Stimulated activated naive CD8-positive, alpha-beta T cell treated with anti-CD3 and anti-CD28 coated beads, Interleukin-15, Interleukin-2, amounts not matched to agents 100 ng/mL and 50 ng/mL, for 24 hours (primary cell): Measurements from ENCODE around the gene SLC30A2.

Source experiments
- H3K27ac Mint-ChIP-seq: one replicate; pipeline ENCODE4 v1.8.0; 2021; ENCODE audit warnings: mild to moderate bottlenecking, mixed read lengths
- H3K27me3 Mint-ChIP-seq: one replicate; pipeline ENCODE4 v1.8.0; 2021; ENCODE audit warnings: mixed read lengths
- H3K36me3 Mint-ChIP-seq: one replicate; pipeline ENCODE4 v1.8.0; 2021; ENCODE audit warnings: low read depth, mixed read lengths
- H3K4me1 Mint-ChIP-seq: one replicate; pipeline ENCODE4 v1.8.0; 2021; ENCODE audit warnings: low read depth, mixed read lengths
- H3K4me3 Mint-ChIP-seq: one replicate; pipeline ENCODE4 v1.8.0; 2021; ENCODE audit warnings: mild to moderate bottlenecking, mixed read lengths
- H3K9me3 Mint-ChIP-seq: one replicate; pipeline ENCODE4 v1.8.0; 2021; ENCODE audit warnings: mixed read lengths

SLC30A2 gene

DNA sequence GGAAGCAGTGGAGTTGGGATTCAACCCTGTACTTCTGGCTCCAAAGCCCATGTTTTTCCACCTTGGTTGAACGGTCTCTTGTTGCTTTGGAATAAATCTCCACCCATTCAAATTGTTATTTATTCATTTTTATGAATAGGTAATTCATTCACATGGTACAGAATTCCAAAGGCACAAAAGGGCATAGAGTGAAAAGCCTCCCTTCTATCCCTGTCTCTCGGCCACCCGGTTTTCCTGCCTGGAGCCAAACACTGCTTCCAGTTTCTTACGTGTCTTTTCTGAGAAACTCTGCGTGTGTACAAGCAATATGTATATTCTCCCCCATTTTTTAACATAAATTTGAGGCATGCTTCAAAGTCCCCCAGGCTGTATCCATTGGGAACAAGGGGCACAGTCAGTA lies 20.4 kb downstream of the SLC30A2 start:
- no peaks in the 10 kb centered on the region for H3K36me3 Mint-ChIP-seq
- no peak overlapping the region for H3K4me3 Mint-ChIP-seq

DNA sequence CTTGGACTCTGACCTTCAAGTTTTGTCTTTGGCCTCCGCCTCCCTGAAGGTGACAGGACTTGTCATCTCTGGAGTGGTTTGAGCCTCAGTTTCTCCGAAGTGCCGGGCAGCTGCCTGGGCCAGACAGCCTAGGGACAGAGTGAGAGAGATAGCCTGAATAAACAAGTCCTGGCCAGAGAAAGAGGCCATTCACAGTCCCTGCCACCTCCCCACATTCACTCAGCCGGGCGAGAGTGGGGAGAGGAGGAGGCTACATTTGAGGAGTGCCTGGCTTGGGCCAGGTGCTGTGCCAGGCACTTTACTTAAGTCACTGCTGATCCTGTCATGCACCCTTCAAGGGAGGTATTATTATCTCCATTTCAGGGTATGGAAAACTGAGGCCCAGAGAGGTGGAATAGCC lies 20.9 kb downstream of the SLC30A2 start:
- H3K27me3 Mint-ChIP-seq = no peaks in the 10 kb centered on the region

More for the DNA sequence above, 20.4 kb downstream of the SLC30A2 start:
- no peaks in the 10 kb centered on the region for H3K4me1 Mint-ChIP-seq
- H3K9me3 Mint-ChIP-seq = no peaks in the 10 kb centered on the region
- no peak overlapping the region for H3K27ac Mint-ChIP-seq
- H3K27me3 Mint-ChIP-seq = no peaks in the 10 kb centered on the region

DNA sequence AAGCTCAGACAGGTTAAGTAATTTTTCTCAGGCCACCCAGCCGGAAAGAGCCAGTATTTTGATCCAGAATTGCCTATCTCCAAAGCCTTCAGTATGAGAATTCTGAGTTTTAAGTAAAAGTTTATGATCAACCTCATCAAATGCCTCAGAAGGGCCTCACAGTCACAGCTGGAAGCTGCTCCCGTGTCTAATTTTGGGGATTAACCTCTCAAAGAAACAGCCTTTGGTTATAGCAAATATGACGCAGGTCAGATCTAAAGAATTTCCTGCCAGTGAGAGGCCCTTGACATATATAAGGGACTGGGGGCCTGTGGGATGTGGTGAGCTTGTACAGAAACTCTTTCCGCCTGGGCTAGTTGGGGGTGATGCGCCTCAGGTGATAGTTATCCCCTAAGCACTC lies 22.1 kb downstream of the SLC30A2 start:
- H3K36me3 Mint-ChIP-seq = no peaks in the 10 kb centered on the region
- H3K27ac Mint-ChIP-seq = no peak overlapping the region

More for the DNA sequence above, 20.9 kb downstream of the SLC30A2 start:
- Mint-ChIP-seq H3K27ac (no peak overlapping the region), H3K9me3 (no peaks in the 10 kb centered on the region), H3K4me1 (no peaks in the 10 kb centered on the region), H3K4me3 (no peak overlapping the region), H3K36me3 (no peaks in the 10 kb centered on the region)

DNA sequence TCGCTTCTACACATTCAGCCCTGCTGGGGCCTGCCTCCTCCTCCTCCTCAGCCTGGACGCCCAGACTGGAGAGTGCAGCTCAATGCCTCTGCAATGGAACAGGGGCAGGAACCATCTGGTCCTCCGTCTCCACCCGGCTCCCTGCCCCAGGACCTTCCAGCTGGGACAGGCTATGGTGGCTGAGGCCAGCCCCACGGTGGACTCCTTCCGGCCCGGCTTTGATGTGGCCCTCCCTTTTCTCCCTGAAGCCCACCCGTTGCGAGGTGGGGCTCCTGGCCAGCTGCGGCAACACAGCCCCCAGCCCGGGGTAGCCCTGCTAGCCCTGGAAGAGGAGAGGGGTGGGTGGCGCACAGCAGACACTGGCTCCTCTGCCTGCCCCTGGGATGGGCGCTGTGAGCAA lies 22.9 kb downstream of the SLC30A2 start:
- H3K27ac Mint-ChIP-seq = no peak overlapping the region
- no peaks in the 10 kb centered on the region for H3K9me3 Mint-ChIP-seq

More for the DNA sequence above, 22.1 kb downstream of the SLC30A2 start:
- Mint-ChIP-seq H3K9me3 (no peaks in the 10 kb centered on the region), H3K4me1 (peaks cover 3% of the 10 kb centered on the region), H3K4me3 (no peak overlapping the region), H3K27me3 (no peaks in the 10 kb centered on the region)

DNA sequence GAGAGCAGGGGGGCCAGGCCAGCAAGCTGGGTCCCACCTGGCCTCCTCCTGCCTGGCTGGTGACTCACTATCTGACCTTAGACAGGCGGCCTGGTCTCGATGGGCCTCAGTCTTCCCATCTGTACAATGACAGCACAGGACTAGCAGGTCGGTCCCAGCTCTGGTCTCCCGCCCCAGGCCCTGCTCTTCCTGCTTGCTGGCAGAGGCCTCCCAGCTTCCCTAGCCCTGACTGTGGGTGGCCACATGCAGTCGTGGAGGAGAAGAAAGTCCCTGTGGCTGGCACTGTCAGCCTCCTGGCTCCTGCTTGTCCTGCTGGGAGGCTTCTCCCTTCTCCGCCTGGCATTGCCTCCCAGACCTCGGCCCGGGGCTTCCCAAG lies 23.5 kb downstream of the SLC30A2 start:
- no peaks in the 10 kb centered on the region for H3K27me3 Mint-ChIP-seq
- no peak overlapping the region for H3K27ac Mint-ChIP-seq
- no peak overlapping the region for H3K4me3 Mint-ChIP-seq
- no peaks in the 10 kb centered on the region for H3K9me3 Mint-ChIP-seq
- H3K4me1 Mint-ChIP-seq = peaks cover 3% of the 10 kb centered on the region
- no peaks in the 10 kb centered on the region for H3K36me3 Mint-ChIP-seq

More for the DNA sequence above, 22.9 kb downstream of the SLC30A2 start:
- peaks cover 3% of the 10 kb centered on the region for H3K4me1 Mint-ChIP-seq
- no peaks in the 10 kb centered on the region for H3K36me3 Mint-ChIP-seq
- H3K27me3 Mint-ChIP-seq = no peaks in the 10 kb centered on the region
- no peak overlapping the region for H3K4me3 Mint-ChIP-seq

DNA sequence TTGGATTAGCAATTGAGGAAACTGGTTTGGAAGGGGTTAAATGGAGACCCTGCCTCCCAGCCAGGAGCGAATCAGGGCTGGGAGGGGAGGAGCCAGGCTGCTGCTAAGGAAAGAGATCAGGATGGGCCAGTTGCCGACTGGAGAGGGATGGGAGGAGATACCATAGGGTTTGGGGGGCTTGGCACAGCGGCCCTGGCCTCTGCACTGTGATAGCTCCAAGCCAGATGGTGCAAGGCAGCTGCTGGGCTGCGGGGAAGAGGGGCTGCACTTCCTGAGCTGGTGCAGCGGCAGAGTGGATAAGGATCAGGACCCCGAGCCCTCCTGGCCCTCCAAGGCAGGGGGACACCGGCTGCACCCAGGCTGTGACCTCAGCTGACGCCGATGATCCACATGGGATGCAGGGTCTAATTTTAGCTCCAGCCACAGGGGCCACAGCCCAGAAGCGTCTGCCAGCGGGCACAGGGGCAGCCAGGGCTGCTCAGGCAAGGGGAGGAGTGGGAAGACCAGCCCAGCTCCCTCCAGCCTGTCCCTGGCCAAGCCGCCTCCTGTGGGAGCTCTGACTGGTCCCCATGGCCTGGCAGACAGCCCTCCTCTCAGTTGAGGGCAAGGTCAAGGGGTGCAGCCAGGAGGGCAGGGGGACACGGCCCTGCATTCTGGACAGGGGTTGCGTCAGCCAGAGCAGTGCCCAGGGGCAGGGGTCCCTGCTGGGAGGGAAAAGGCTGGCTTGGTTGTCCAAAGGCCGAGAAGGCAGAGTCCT lies 24.1 kb downstream of the SLC30A2 start, which contains the start of gene EXTL1:
TSS of gene EXTL1 (plus strand) at position 129 of the 757 bp plus-strand sequence. CDS start 872 bp downstream, outside the sequence.
- no peak within 1 kb of the TSS for H3K4me3 Mint-ChIP-seq
- no peaks in the 10 kb centered on the region for H3K9me3 Mint-ChIP-seq
- no peaks in the 10 kb centered on the region for H3K27me3 Mint-ChIP-seq
- no peak within 1 kb of the TSS for H3K27ac Mint-ChIP-seq
- peaks cover 5% of the 10 kb centered on the region for H3K4me1 Mint-ChIP-seq
- no peaks in the 10 kb centered on the region for H3K36me3 Mint-ChIP-seq

DNA sequence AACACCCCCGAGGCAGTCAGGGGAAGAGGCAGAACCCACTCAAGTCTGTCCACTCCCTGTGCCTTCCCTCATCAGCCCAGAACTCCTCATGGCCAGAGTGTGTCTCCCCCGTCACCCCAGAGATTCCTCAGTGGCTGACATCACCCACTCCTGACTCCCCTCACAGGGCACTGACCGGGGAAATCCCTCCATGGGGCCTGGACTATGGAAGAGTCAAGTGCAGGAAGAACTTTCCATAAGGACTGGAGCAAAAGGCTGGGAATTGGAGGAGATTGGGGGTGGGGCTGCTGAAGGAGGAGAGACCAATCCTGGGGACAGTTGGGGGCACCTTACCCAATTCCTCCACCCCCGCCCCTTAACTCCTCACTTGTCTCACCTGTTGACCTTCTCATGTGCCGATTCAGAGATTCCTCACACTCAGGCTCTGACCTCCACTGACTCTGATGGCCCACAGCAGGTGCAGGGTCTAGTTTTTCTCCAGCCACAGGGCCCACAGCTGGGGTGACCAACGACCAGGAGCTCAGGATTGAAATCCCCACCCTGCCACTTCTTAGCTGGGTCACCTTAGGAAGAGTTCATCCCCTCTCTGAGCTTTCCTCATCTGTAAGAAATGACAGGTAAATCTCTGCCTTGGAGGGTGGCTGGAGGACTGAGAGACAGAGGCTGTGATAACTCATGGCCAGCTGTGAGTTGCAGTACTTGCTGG lies 24.8 kb downstream of the SLC30A2 start:
- no peak overlapping the region for H3K27ac Mint-ChIP-seq
- no peak overlapping the region for H3K4me3 Mint-ChIP-seq
- H3K9me3 Mint-ChIP-seq = no peaks in the 10 kb centered on the region

DNA sequence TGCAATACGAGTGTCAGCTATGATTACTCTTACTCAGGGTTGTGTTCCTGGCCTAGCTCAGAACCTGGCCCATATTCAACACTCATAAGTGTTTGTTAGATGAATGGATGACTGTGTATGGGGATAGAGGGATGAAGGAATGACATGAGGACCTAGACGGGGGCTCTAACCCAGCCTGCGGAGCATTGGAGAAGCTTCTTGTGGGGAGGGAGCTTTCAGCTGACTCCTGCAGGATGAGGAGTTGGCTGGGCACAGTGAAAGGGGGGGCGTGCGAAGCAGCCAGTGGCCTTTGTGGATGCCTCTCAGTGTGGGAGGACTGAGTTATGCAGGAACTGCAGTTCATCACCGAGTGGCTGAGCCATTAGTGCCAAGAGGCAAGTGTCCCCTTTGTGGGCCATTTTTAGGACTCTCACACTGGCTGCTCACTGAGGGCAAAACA lies 25.6 kb downstream of the SLC30A2 start:
- no peak overlapping the region for H3K27ac Mint-ChIP-seq
- no peaks in the 10 kb centered on the region for H3K36me3 Mint-ChIP-seq
- H3K4me1 Mint-ChIP-seq = peaks cover 11% of the 10 kb centered on the region
- no peaks in the 10 kb centered on the region for H3K9me3 Mint-ChIP-seq
- no peaks in the 10 kb centered on the region for H3K27me3 Mint-ChIP-seq
- H3K4me3 Mint-ChIP-seq = no peak overlapping the region

More for the DNA sequence above, 24.8 kb downstream of the SLC30A2 start:
- Mint-ChIP-seq H3K4me1 (peaks cover 11% of the 10 kb centered on the region), H3K36me3 (no peaks in the 10 kb centered on the region), H3K27me3 (no peaks in the 10 kb centered on the region)

DNA sequence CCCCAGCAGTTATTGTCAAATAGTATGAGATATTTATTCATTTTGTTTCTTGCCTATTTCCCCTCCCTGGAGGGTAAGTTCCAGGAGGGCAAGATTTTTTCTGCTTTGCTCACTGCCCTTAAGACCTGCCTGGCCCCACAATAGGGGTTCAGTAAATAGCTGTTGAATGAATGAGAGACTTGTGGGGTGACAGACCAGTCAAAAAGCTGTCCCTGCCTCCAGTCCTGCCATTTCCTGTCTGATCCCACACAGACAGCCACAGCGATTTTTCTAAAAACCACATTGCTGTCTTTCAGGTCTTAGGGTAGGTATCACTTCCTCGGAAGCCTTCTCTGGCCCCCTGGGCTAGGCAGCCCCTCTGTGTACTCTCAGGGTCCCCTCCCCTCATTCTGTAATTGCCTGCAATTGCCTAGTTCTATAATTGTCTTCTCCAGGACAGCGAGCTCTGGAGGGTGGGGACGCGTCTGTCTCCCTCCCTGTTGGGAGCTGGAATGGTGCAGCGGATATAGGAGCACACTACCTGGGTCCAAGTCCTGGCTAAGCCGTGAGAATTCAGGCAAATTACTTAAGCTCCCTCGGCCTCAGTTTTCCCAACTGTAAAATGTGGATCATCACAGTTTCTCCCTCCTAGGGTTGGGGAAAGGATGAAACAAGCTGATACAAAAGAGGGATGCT lies 26.1 kb downstream of the SLC30A2 start:
- H3K27ac Mint-ChIP-seq = no peak overlapping the region
- peaks cover 11% of the 10 kb centered on the region for H3K4me1 Mint-ChIP-seq
- no peaks in the 10 kb centered on the region for H3K9me3 Mint-ChIP-seq
- H3K27me3 Mint-ChIP-seq = no peaks in the 10 kb centered on the region
- H3K36me3 Mint-ChIP-seq = no peaks in the 10 kb centered on the region
- no peak overlapping the region for H3K4me3 Mint-ChIP-seq

DNA sequence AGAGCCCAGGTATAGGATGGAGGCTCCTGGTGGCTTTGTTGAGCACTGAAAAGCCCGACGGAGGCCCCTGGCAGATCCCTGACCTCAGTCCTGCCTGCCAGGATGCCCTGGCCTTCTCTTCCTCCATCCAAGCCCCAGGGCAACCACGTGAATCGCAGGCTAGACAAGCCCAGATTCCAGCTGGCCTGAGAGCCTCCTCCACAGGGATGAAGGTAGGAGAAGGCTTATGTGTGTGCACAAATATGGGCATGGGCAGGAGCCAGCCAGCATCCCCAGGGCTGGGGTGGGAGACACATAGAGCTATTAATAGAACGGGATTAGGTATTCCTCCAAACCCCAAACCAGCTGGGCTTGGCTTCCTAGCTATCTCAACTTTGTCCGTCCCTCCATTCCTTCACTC lies 28.3 kb downstream of the SLC30A2 start:
- Mint-ChIP-seq H3K36me3 (no peaks in the 10 kb centered on the region), H3K27me3 (no peaks in the 10 kb centered on the region), H3K27ac (no peak overlapping the region), H3K9me3 (no peaks in the 10 kb centered on the region), H3K4me3 (no peak overlapping the region), H3K4me1 (peaks cover 11% of the 10 kb centered on the region)

DNA sequence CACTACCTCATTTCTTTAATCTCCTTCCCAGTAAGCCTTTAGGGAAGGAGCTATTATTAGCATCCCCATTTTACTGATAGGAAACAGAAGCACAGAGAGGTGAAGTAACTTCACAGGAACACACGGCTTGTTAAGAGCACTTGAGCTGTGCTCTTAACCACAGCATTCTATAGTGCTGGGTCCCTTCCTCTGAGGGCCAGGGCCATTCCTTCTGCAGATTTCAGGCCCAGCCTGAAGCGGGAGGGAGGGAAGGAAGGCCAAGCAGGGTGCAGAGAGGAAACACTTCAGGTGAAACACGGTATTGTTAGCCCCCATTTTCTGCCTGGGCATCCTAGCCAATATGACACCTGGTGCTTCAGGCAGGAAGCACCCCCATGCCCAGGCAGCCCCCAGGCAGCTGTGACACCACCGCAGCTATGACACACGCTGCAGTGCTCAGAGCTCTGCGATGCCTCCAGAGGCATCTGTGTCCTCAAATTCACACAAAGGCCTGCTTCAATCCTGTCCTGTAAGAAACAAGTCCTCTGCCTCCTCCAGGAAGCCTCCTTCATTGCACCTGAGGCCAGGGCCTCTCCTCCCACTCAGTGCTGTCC lies 28.9 kb downstream of the SLC30A2 start:
- no peak overlapping the region for H3K27ac Mint-ChIP-seq
- H3K27me3 Mint-ChIP-seq = no peaks in the 10 kb centered on the region
- H3K36me3 Mint-ChIP-seq = no peaks in the 10 kb centered on the region
- no peak overlapping the region for H3K4me3 Mint-ChIP-seq
- peaks cover 11% of the 10 kb centered on the region for H3K4me1 Mint-ChIP-seq
- H3K9me3 Mint-ChIP-seq = no peaks in the 10 kb centered on the region

DNA sequence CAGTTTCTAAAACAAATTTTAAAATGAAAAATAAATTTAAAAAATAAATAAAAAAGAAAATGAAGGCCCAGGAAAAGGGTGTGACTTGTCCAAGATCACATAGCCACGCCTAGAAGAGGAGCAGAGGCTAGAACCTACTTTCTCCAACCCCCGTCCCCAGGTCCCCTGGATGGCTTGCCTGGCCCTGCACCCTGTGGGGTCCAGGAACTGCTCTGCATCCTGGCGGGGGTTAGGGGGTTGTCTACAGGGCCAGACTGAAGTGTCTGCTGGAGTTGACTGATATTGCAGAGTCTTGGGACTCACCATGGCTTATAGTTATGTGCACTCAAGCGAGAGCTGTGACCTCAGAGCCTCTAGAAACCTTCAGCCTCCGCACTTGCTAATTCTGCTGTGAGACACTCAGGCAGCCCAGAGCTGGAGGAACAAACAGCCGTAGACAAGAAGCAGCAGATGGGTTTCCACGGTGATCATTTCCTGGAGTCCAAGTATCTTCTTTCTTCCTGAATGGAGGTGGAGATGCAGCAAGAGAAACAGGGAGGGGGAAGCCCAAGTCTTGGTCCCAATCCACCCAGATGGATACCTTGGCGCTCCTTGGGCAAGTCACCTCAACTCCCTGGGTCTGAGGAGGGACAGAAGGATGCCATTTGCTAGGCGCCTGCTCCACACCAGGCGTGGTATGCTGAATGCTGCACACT lies 29.5 kb downstream of the SLC30A2 start:
- Mint-ChIP-seq H3K27ac (no peak overlapping the region), H3K4me3 (no peak overlapping the region), H3K27me3 (no peaks in the 10 kb centered on the region), H3K9me3 (no peaks in the 10 kb centered on the region), H3K4me1 (peaks cover 11% of the 10 kb centered on the region), H3K36me3 (no peaks in the 10 kb centered on the region)

DNA sequence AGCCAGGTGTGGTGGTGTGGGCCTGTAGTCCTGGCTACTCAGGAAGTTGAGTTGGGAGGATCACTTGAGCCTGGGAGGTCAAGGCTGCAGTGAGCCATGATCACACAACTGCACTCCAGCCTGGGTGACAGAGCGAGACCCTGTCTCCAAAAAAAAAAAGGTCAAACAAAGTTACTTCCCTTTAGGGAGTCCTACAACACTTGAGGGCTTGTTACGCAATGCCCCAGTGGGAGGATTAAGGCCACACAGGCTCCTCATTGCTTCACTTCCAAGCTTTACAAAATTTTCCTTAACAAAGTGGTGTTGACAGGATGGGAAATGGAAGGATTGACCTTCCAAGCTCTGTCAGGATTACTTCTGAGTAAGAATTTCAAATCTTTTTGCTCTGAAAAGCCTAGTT lies 30.6 kb downstream of the SLC30A2 start:
- Mint-ChIP-seq H3K4me1 (peaks cover 11% of the 10 kb centered on the region), H3K27me3 (no peaks in the 10 kb centered on the region), H3K36me3 (no peaks in the 10 kb centered on the region), H3K4me3 (no peak overlapping the region), H3K9me3 (no peaks in the 10 kb centered on the region), H3K27ac (no peak overlapping the region)

DNA sequence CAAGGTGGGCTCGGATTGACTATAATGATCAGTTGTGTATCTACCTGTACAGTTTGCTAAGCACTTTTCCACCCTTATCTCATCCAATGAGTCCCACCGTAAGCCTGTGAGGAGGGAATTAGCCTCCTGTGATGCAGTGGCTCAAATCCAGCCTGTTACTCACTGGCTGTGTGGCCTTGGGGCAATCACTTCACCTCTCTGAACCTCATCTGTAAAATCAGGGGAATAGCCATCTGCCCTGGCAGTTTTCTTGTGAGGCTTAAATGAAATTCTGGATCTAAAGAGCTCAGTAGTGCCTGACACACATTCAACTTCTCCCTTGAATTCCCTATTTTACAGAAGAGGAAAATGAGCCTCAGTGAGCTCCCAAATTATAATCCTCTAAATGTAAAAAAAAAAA lies 31.7 kb downstream of the SLC30A2 start:
- Mint-ChIP-seq H3K4me1 (peaks cover 8% of the 10 kb centered on the region), H3K27me3 (no peaks in the 10 kb centered on the region), H3K4me3 (no peak overlapping the region), H3K27ac (no peak overlapping the region), H3K36me3 (no peaks in the 10 kb centered on the region), H3K9me3 (no peaks in the 10 kb centered on the region)
